Neural cell (in vitro differentiated cells): Measurements from ENCODE around the gene RPS28.

Experiments used
- EP300 ChIP-seq: fragments of 450-650 bp; conservative IDR thresholded peaks from 2 replicates; pipeline ENCODE4 v1.6.1; 2014; ENCODE audit warnings: antibody characterized with exemption, mild to moderate bottlenecking, moderate library complexity; ENCODE audit not compliant: poor library complexity, severe bottlenecking
- EZH2 ChIP-seq: fragments of 200-600, 300-800 bp; shearing (Covaris generic), sonication (generic); IDR thresholded peaks from 2 replicates; pipeline ENCODE4 v1.6.1; 2014; ENCODE audit warnings: antibody characterized with exemption, low read length, borderline replicate concordance, mild to moderate bottlenecking; ENCODE audit not compliant: insufficient read depth, poor library complexity, severe bottlenecking
- MXI1 ChIP-seq: fragments of 450-650 bp; conservative IDR thresholded peaks from 2 replicates; pipeline ENCODE4 v1.6.1; 2014; ENCODE audit warnings: antibody characterized with exemption, mild to moderate bottlenecking; ENCODE audit not compliant: poor library complexity, severe bottlenecking
- POLR2AphosphoS5 ChIP-seq: IDR thresholded peaks from 2 replicates; pipeline ENCODE4 v1.6.1; 2012
- SMC3 ChIP-seq: fragments of 450-650 bp; conservative IDR thresholded peaks from 2 replicates; pipeline ENCODE4 v1.6.1; 2014; ENCODE audit warnings: antibody characterized with exemption, mild to moderate bottlenecking, moderate library complexity; ENCODE audit not compliant: poor library complexity
- TAF1 ChIP-seq: IDR thresholded peaks from 2 replicates; pipeline ENCODE4 v1.6.1; 2012; ENCODE audit warnings: low read depth
- TF ChIP-seq, protein P1 (sequence below): fragments of 450-650 bp; IDR thresholded peaks from 2 replicates; pipeline ENCODE4 v1.5.1; 2014; ENCODE audit warnings: antibody characterized with exemption, mild to moderate bottlenecking, moderate library complexity; ENCODE audit not compliant: poor library complexity, severe bottlenecking

GRCh38 chr19:8306235-8307054 is 14.9 kb upstream of the RPS28 start:
- TF ChIP-seq POLR2AphosphoS5: no peak
- TF ChIP-seq, protein P1, sequence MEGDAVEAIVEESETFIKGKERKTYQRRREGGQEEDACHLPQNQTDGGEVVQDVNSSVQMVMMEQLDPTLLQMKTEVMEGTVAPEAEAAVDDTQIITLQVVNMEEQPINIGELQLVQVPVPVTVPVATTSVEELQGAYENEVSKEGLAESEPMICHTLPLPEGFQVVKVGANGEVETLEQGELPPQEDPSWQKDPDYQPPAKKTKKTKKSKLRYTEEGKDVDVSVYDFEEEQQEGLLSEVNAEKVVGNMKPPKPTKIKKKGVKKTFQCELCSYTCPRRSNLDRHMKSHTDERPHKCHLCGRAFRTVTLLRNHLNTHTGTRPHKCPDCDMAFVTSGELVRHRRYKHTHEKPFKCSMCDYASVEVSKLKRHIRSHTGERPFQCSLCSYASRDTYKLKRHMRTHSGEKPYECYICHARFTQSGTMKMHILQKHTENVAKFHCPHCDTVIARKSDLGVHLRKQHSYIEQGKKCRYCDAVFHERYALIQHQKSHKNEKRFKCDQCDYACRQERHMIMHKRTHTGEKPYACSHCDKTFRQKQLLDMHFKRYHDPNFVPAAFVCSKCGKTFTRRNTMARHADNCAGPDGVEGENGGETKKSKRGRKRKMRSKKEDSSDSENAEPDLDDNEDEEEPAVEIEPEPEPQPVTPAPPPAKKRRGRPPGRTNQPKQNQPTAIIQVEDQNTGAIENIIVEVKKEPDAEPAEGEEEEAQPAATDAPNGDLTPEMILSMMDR: no peak
- TF ChIP-seq TAF1: no peak
- TF ChIP-seq MXI1: no peak
- no peak for TF ChIP-seq EP300
- TF ChIP-seq SMC3: no peak
- TF ChIP-seq EZH2: no peak
